GM12878 (cell line): ENCODE results near the gene RSKR. TPM values are rescaled to one million over a fixed set of nuclear protein-coding genes. Genes with fewer than 3 reads are reported as not detected.

Source experiments
- ATAC-seq: fragments of 200-7000 bp; cut with Tn5 transposase; 3 replicates; pipeline ENCODE4 v1.9.1; 2020; ENCODE audit warnings: mild to moderate bottlenecking, moderate library complexity
- BruUV-seq: library from RNA; stranded (reverse); fragments of 400-500 nt; replicated peaks from 2 replicates; lab custom pipeline; 2021; lab: Mats Ljungman, UMichigan
- CTCF ChIA-PET: fragments of 300-600 bp; sonication (Branson Sonifier 250); formaldehyde crosslinking; extraction: SDS; loops from one replicate; lab custom pipeline; 2021; ENCODE audit warnings: inconsistent platforms; lab: Yijun Ruan, JAX
- POLR2A ChIA-PET: fragments of 350-600 bp; formaldehyde crosslinking; extraction: SDS; loops from one replicate; lab custom pipeline; 2021; ENCODE audit warnings: inconsistent platforms; lab: Charles Lee
- RAD21 ChIA-PET: fragments of 300-600 bp; sonication (Branson Sonifier 250); formaldehyde crosslinking; loops from one replicate; lab custom pipeline; 2023; ENCODE audit warnings: antibody characterized with exemption; ENCODE audit not compliant: unreplicated experiment; lab: Charles Lee
- SMC1A ChIA-PET: fragments of 300-600 bp; sonication (Branson Sonifier 250); formaldehyde crosslinking; loops from one replicate; lab custom pipeline; 2023; ENCODE audit not compliant: unreplicated experiment, uncharacterized antibody; lab: Charles Lee
- DNase-seq: peaks from one replicate; pipeline ENCODE4 v3.0.0-alpha.2; 2011; ENCODE audit warnings: low read depth, low spot score
- FAIRE-seq: peaks from 3 replicates; lab custom pipeline; 2011; peaks lifted over from hg19 to GRCh38; lab: Jason Lieb, UNC
- H2AFZ ChIP-seq: 2 replicates; pipeline ENCODE4 v1.6.0; 2011; ENCODE audit warnings: low read depth, low read length, control low read depth; ENCODE audit not compliant: control insufficient read depth
- H3K27ac ChIP-seq: 2 replicates; pipeline ENCODE4 v1.5.1; 2011; ENCODE audit warnings: control low read depth; ENCODE audit not compliant: control insufficient read depth, insufficient read depth
- H3K27me3 ChIP-seq, 2 experiments: replicated peaks in 1 of 2; 2 replicates each; pipeline versions ENCODE4 v1.6.0 to v1.6.1; 2011; ENCODE audit warnings: low read length in 1 of 2; ENCODE audit not compliant: control insufficient read depth in 2 of 2, insufficient read depth in 2 of 2
- H3K36me3 ChIP-seq, 2 experiments: 2 replicates each; pipeline ENCODE4 v1.5.1; 2011; ENCODE audit warnings: low read length in 1 of 2; ENCODE audit not compliant: control insufficient read depth in 2 of 2, insufficient read depth in 2 of 2
- H3K4me1 ChIP-seq: 2 replicates; pipeline ENCODE4 v1.6.1; 2011; ENCODE audit warnings: mild to moderate bottlenecking, low read length, moderate library complexity, mixed read lengths; ENCODE audit not compliant: control insufficient read depth, insufficient read depth
- H3K4me2 ChIP-seq: 2 replicates; pipeline ENCODE4 v1.6.0; 2011; ENCODE audit warnings: control low read depth; ENCODE audit not compliant: control insufficient read depth, insufficient read depth
- H3K4me3 ChIP-seq: fragments of 200-600 bp; sonication (generic); 2 replicates; pipeline ENCODE4 v1.5.1; 2016
- H3K79me2 ChIP-seq: 2 replicates; pipeline ENCODE4 v1.6.0; 2011; ENCODE audit warnings: low read length; ENCODE audit not compliant: control insufficient read depth, insufficient read depth
- H3K9ac ChIP-seq: 2 replicates; pipeline ENCODE4 v1.8.0; 2011; ENCODE audit warnings: low read length, control low read depth, mixed read lengths; ENCODE audit not compliant: control insufficient read depth, insufficient read depth
- H3K9me3 ChIP-seq: replicated peaks from 3 replicates; pipeline ENCODE4 v1.5.1; 2011; ENCODE audit warnings: mild to moderate bottlenecking, low read length; ENCODE audit not compliant: control insufficient read depth, insufficient read depth
- H4K20me1 ChIP-seq: 2 replicates; pipeline ENCODE4 v1.6.0; 2011; ENCODE audit not compliant: control insufficient read depth, insufficient read depth
- BRCA1 ChIP-seq: IDR thresholded peaks from 2 replicates; pipeline ENCODE4 v1.6.1; 2011; ENCODE audit warnings: low read depth, low read length, improper control_type of control experiment
- CBFB ChIP-seq: IDR thresholded peaks from 2 replicates; pipeline ENCODE4 v1.6.1; 2016; ENCODE audit warnings: antibody characterized with exemption, low read depth
- EGR1 ChIP-seq, 2 experiments: IDR thresholded peaks; 1 replicate in 1 of 2; 2 replicates in 1 of 2; pipeline ENCODE4 v1.6.1; 2011 to 2012; ENCODE audit warnings: low read depth in 2 of 2, low read length in 2 of 2, borderline replicate concordance in 1 of 2, mild to moderate bottlenecking in 1 of 2, moderate library complexity in 1 of 2
- EP300 ChIP-seq, 2 experiments: fragments of 150-350 bp in 1 of 2; IDR thresholded peaks; 2 replicates each; pipeline ENCODE4 v1.6.1; 2011 to 2012; ENCODE audit warnings: low read depth in 2 of 2, low read length in 2 of 2, borderline replicate concordance in 1 of 2, improper control_type of control experiment in 1 of 2, inconsistent platforms in 1 of 2; ENCODE audit not compliant: control insufficient read depth in 1 of 2
- GABPA ChIP-seq: IDR thresholded peaks from 2 replicates; pipeline ENCODE4 v1.6.1; 2014; ENCODE audit warnings: antibody characterized with exemption, low read depth, mild to moderate bottlenecking, inconsistent platforms
- HDGF ChIP-seq: fragments of 450-650 bp; IDR thresholded peaks from 2 replicates; pipeline ENCODE4 v1.6.1; 2016; ENCODE audit warnings: antibody characterized with exemption
- NFXL1 ChIP-seq: fragments of 450-650 bp; IDR thresholded peaks from 2 replicates; pipeline ENCODE4 v1.6.1; 2017; ENCODE audit warnings: antibody characterized with exemption, mild to moderate bottlenecking, borderline replicate concordance
- NFYB ChIP-seq: IDR thresholded peaks from 2 replicates; pipeline ENCODE4 v1.6.1; 2011; ENCODE audit warnings: low read depth, mild to moderate bottlenecking, low read length, improper control_type of control experiment, moderate library complexity; ENCODE audit not compliant: insufficient read depth
- NR2C1 ChIP-seq: fragments of 450-650 bp; IDR thresholded peaks from 2 replicates; pipeline ENCODE4 v1.6.1; 2017; ENCODE audit warnings: antibody characterized with exemption, mild to moderate bottlenecking, moderate library complexity
- POLR2AphosphoS2 ChIP-seq: IDR thresholded peaks from 2 replicates; pipeline ENCODE4 v1.6.1; 2011; ENCODE audit warnings: low read depth, mild to moderate bottlenecking, low read length, improper control_type of control experiment, moderate library complexity
- PRDM15 ChIP-seq: fragments of 450-650 bp; formaldehyde crosslinking; IDR thresholded peaks from 2 replicates; pipeline ENCODE4 v1.4.0; 2020; ENCODE audit warnings: mild to moderate bottlenecking, moderate library complexity
- RELA ChIP-seq: fragments of 450-650 bp; IDR thresholded peaks from 2 replicates; pipeline ENCODE4 v1.8.0; 2014; ENCODE audit warnings: borderline replicate concordance; ENCODE audit not compliant: partially characterized antibody
- STAT1 ChIP-seq: fragments of 450-650 bp; conservative IDR thresholded peaks from 2 replicates; pipeline ENCODE4 v1.6.1; 2014; ENCODE audit warnings: antibody characterized with exemption, mild to moderate bottlenecking
- STAT3 ChIP-seq: IDR thresholded peaks from 2 replicates; pipeline ENCODE4 v1.6.1; 2011; ENCODE audit warnings: low read depth, low read length, improper control_type of control experiment
- TCF3 ChIP-seq: IDR thresholded peaks from 2 replicates; pipeline ENCODE4 v1.6.1; 2012; ENCODE audit warnings: low read depth, mild to moderate bottlenecking, low read length, borderline replicate concordance; ENCODE audit not compliant: insufficient read depth
- ZNF592 ChIP-seq: fragments of 450-650 bp; IDR thresholded peaks from 2 replicates; pipeline ENCODE4 v1.6.1; 2017; ENCODE audit warnings: mild to moderate bottlenecking, moderate library complexity
- ZNF622 ChIP-seq: fragments of 450-650 bp; IDR thresholded peaks from 2 replicates; pipeline ENCODE4 v1.6.1; 2017; ENCODE audit warnings: mild to moderate bottlenecking, inconsistent platforms
- WGBS: methylation state at CpG from one replicate; pipeline ENCODE4 v1.1.6; 2016; ENCODE audit warnings: low lambda C conversion rate; ENCODE audit not compliant: insufficient replicate concordance, insufficient coverage; ENCODE audit errors: missing lambda C conversion rate; 5-methylcytosine and 5-hydroxymethylcytosine counted together
- in situ Hi-C: fragments of 300-500 bp; cut with MboI; formaldehyde crosslinking; loops from 9 replicates; pipeline ENCODE4 v1.14.3; 2018; ENCODE audit warnings: mixed read lengths
- intact Hi-C: fragments of 100-400 bp; cut with micrococcal nuclease; formaldehyde crosslinking; loops from one replicate; pipeline ENCODE4 v1.14.2; 2022; ENCODE audit not compliant: unreplicated experiment
- polyA plus RNA-seq, 11 experiments: library from polyadenylated mRNA; depleted of rRNA in 4 of 11; unstranded in 6 of 11; stranded (reverse) in 5 of 11; fragments of >200 nt; fragmentation: Nextera tagmentation in 4 of 11; fragmentation: Illumina TruSeq in 1 of 11; extraction: Ambion mirVana in 4 of 11; extraction: Trizol in 1 of 11; gene quantifications; 1 replicate in 1 of 11; 2 replicates in 10 of 11; pipeline versions ENCODE4 v1.2.1 to v1.2.3, GENCODE V29; 2011 to 2016; ENCODE audit warnings: inconsistent platforms in 2 of 11, missing spikeins in 2 of 11, low read depth in 1 of 11
- total RNA-seq, 4 experiments: library from RNA; depleted of rRNA in 3 of 4; stranded (reverse); fragments of >200 nt in 3 of 4; fragmentation: Illumina TruSeq in 1 of 4; extraction: Trizol in 1 of 4; gene quantifications; 2 replicates each; pipeline versions ENCODE4 v1.2.1 to v1.2.3, GENCODE V29; 2013 to 2021

Gene RSKR
- total and polyA plus RNA-seq, 10 of the 15 experiments (the other 5 are each of a cell fraction or from before 2014, with no cell fraction given): 0.52 to 22.4 (median 8.7) TPM

- POLR2A ChIA-PET: interaction anchor here (0.6 to 7.1 kb wide), 9 partner anchors 9 to 153 kb away, joined by 3 to 91 read pairs (median 4); partner anchors contain the start of gene PIGS
- no peaks in the 10 kb centered on the region for H3K27me3 ChIP-seq
- peak; percentile 32 for ATAC-seq
- intact Hi-C loops (no loop called here), in situ Hi-C loops (no loop called here)
- H3K4me3 ChIP-seq: no peak overlapping the region
- SMC1A ChIA-PET: interaction anchor here (0.9 to 3.0 kb wide), 4 partner anchors 14 to 79 kb away, joined by 3 to 13 read pairs (median 3); no protein-coding TSS in a partner anchor
- 2% methylated on average over 4 of the region's 4 CpGs for WGBS
- peaks cover 30 to 34% of the 10 kb centered on the region in 2 experiments for H3K36me3 ChIP-seq
- H3K9me3 ChIP-seq: no peaks in the 10 kb centered on the region
- peak overlapping the region; percentile 22; the same call in 1 of the 2 replicates for H3K27ac ChIP-seq
- CTCF ChIA-PET: interaction anchor here (1.3 to 1.4 kb wide), 4 partner anchors 10 to 28 kb away, joined by 3 to 9 read pairs (median 4); no protein-coding TSS in a partner anchor
- no peak overlapping the region for H2AFZ ChIP-seq
- no peak overlapping the region for H3K9ac ChIP-seq
- H4K20me1 ChIP-seq: no peaks in the 10 kb centered on the region
- H3K4me2 ChIP-seq: no peak overlapping the region; the same call in 1 of the 2 replicates
- BruUV-seq: no TSS peak
- no peak for DNase-seq
- RAD21 ChIA-PET: interaction anchor here (0.8 to 1.4 kb wide), 5 partner anchors 10 to 33 kb away, joined by 3 to 4 read pairs (median 3); no protein-coding TSS in a partner anchor
- peaks cover 29% of the 10 kb centered on the region for H3K4me1 ChIP-seq
- no peak for FAIRE-seq
- H3K79me2 ChIP-seq: peaks cover 16% of the 10 kb centered on the region
- TF ChIP-seq STAT1 (no peak), CBFB (no peak), POLR2AphosphoS2 (no peak), EGR1 (IDR thresholded peaks at IDR 0.05; ENCODE audit: borderline replicate concordance in 1 of 2, low read depth in 2 of 2, low read length in 2 of 2) (no peak), NFYB (no peak), PRDM15 (CRISPR knock-in tag) (no peak), TCF3 (no peak), RELA (no peak), NR2C1 (no peak), NFXL1 (no peak), BRCA1 (no peak), GABPA (no peak), ZNF622 (no peak), HDGF (no peak), STAT3 (no peak), ZNF592 (no peak), EP300 (IDR thresholded peaks at IDR 0.05; ENCODE audit: borderline replicate concordance in 1 of 2, control insufficient read depth in 1 of 2, low read depth in 2 of 2, low read length in 2 of 2) (peak in 1 of 2 experiments; percentile 14; a peak in 1 of 4 replicates)
Observed at GRCh38 chr17:28579526-28579925, 34.5 kb downstream of the RSKR start.
